Right kidney (tissue), 1 donor: ENCODE results near the gene PADI2.
A peak's percentile ranks its signal among the peaks of the same experiment; 100 is the strongest.
"Not testable (repeated sequence)": the region's sequence is repeated elsewhere in the genome, so short reads cannot be mapped to it uniquely, and the experiment has no call there.

Source experiments
- DNase-seq: peaks from one replicate; pipeline ENCODE4 v3.0.0-alpha.2; 2016

PADI2 gene

DNA sequence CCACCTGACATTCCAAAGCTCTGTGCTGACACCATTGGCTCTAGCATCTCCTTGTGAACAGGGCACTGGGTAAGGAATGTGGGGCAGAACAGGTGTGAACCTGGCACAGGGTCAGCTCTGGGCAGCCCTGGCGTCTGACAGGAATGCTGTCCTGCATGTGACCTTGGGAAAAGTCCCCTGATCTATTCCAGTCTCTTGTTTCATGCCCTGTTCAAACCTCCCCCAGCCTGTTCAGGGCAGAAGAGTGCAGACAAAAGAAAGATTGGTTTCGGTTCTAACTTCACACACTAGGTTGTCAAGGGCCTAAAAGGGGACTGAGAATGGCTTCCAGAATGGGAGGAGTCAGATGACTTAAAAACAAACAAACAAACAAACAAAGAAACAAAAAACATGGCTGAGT, 37.8 kb downstream of the PADI2 start:
- no peak for DNase-seq

DNA sequence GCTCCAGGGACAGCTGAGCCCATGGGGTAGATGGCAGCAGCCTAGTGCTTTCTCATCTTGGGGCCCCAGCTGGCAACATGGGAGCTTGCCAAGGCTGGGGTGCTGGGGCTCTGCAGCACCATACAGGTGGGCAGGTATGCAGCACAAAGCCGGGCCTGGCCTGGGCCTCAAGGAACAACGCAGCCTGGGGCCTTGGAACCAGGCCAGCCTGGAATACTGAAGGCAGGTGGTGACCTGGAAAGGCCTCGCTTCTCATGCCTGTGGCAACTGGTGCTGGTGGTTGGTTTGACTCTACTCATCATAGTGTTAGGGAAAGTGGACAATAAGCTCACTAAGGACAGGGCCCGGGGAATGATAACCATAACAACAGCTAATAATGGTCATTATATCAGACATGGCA, 38.4 kb downstream of the PADI2 start:
- no peak for DNase-seq

DNA sequence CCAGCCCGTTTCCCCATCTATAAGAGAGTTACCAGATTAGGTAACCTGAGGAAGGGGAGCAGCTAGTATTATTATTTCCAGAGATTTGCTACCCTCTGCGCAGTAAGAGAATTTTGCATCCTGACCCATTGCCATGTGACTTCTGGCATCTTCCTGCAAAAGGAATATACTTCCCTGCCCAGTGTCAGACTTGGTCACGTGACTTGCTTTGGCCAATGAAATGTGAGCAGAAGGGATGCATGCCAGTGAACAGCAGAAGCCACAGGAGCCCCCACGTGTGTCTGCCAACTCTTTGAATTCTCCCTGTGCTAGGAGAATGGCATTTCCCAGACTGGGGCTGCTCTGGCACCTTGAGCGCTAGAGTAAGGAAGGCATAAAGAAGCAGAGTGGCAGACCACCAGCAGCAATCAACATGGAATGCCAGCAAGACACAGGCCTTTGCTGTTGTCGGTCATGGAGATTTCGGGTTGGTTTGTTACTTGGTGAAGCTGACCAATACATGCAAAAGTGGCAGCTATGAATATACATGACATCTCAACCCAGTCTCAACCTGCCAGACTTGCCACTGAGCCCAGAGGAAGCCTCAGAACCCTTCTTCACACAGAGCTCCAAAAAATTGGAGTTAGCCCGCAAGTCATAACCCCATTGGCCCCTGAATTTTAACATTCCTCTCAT, 39.0 kb downstream of the PADI2 start:
- no peak for DNase-seq

DNA sequence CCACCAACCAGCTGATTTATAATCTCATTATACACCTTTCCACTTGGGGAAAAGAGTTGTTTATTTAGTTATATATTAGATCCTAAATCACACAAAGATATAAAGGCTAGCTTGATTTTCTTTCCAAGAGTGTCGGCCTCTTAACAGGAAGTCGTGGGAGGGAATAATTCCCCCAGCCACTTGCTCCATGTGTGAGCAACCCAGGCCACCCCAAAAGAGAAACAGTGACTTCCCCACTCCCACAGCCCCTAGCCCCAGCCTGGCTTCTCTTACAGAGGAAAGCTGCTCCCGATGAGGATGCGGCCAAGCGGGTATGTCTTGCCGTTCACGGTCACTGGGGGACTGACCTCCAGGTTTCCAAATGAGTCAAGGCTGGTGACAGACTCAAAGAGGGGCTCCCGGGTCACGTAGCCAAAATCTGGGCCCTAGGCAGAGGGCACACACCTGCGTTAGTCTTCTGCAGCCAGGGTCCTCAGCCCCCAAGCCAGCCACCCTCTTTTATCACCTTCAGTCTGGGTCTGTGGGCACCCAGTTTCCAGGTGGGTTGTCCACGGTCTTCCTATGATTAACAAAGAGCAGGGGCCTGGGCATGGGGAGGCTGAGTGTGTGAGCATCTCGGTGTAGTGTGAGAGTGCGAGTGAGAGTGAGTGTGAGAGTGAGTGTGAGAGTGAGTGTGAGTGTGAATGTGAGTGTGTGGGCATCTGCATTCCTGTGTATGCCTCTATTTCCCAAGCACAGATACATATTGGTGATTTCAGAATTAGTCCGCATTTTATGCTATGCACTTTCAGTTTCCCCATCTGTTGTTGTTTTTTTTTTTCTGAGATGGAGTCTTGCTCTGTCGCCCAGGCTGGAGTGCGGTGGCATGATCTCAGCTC, 40.0 kb downstream of the PADI2 start:
- no peak for DNase-seq

DNA sequence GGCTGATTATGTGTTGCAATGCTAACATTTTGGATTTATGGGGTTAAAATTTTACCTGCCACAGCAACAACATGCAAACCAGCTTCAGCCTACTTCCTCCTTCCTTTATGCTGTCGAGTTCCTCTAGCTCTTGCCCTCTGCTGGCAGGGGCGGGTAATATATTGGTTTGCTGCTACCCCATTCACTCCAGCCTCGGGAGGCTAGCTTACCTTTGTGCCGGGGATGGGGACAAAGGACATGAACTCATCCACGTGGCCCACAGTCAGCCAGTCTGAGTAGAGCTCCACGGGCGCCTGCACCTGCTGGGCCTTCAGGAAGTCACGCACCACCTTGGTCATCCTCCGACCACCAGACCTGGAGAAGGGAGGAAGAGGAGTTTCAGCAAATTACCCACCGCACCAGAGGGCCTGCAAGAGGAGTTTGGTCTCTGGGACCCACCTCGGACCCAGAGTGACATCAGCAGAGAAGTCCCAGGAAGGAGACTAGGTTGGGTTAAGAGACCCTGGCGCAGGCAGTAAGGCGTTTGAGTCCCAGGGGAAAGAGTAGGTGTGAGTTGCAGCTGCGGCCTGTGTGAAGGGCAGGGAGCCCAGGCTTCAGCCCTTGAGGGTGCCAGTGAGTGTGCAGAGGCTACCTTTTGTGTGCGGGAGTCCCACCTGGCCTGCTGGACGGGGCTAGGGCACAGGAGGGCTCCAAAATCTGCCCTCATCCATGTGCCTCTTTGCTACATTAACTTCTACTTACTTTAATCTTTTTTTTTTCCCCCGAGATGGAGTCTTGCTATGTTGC, 43.6 kb downstream of the PADI2 start:
- DNase-seq, result no peak

DNA sequence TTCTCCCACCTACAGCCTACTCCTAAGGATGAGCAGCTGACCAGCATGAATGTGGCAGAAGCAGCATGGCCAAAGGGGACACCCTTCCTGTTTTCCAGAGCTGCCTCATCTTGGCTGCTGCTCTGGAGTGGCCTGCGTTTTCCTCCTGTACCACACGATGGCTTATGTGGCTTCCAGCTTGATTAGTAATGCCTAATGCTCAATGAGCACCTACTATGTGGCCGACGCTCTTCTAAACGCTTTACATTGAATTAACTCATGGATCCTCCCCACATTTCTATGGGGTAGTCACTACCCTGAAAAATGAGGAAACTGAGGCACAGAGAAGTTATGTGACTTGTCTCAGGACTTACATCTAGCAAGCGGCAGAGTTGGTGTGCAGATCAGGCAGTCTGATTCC, 47.5 kb downstream of the PADI2 start:
- DNase-seq, result no peak

DNA sequence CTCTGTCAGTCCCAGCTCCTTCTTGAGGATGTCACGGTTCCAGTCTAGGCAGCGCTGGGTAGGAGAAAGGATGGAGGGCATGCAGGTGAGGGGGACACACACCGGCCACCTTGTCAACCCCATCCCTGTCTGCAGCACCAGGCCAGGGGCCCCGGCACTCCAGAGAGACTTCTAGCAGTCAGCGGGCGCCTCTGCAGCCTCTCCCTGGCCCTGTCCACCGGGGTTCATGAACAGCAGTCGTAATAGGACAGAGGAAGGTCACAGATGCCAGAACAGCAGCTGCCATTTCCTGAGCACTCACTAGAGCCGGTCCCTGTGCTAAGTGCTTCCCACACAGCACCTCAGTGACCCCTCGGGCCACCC, 49.1 kb downstream of the PADI2 start:
- no peak for DNase-seq

DNA sequence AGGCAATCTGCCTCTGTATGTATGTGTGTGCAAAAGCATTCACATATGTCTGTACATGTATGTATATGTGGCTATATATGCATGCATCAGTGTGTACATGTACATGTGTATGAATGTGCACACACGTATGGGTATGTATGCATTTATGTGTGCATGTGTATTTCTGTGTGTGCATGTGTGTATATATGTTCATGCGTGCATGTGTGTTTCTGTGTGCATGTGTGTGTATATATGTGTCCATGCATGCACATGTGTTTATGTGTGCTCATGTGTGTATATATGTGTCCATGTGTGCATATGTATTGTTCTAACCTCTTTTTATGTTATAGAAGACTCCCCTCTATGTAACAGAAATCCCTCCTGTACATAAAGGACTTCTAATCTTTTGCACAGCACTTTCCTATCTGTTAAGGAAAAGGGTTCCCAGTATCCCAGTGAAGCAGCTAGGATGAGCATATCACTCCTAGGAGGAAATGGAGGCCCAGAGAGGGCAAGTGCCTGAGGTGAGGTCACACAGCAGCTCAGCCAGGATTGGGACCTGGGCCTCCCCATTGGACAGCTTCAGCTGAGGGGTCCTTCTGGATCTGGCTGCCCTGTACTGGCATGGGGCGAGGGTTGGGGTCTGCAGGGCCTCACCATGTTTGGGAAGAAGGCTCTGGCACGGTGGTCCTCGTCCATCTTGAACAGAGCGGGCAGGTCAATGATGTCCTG, 49.6 kb downstream of the PADI2 start:
- no peak for DNase-seq

DNA sequence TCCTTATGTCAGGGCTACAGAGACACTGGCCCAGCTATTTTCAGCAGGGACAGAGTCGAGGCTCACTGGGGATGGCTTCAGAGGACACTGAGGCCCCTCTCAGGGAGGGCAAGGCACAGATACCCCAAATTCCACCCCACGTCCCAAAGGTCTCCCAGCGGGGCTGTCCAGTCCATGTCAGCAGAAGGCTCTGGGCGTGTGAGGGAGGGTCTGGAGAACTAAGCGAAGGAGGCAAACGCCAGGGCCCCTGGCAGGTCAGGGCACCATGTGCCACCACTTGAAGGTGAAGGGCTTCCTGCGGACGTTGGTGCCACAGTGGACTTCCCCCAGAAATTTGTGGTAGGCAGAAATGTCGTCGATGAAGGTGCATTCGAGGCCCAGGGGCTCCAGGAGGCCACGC, 50.5 kb downstream of the PADI2 start:
- DNase-seq, result no peak

DNA sequence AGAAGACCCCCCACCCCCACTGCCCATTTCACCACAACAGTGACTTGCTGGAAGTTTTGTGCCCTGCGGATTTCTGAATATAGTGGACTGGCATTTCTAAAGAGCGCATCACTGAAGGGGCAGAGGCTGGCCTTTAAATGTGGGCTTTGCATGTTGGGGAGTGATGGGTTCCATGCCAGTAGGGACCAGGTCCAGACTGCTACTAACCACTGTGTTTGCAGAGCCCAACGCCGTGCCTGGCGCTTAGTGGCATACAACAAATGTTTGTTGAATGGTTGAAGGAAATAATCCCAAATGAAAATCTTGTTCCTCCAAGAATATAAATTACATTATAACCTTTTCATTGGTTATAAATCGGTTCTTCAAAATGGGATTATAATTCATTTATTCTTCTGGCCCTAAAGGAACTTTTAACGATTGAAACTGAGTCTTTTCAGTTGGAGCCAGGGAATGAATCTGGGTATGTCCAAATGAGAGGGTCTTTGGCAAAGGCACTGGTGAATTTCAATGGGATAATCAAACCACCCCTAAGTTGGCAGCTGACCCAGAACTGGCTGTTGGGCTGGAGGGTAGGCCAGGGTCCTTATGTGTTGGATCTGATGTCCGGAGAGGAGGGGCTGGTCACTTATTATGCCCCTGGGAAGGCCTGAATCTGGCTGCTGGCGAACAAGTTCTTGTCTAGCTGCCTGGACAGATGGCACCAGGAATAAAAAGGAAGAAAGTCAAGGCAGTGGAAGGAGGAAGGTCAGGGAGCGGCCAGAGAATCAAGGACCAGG, 51.6 kb downstream of the PADI2 start:
- DNase-seq, result no peak

DNA sequence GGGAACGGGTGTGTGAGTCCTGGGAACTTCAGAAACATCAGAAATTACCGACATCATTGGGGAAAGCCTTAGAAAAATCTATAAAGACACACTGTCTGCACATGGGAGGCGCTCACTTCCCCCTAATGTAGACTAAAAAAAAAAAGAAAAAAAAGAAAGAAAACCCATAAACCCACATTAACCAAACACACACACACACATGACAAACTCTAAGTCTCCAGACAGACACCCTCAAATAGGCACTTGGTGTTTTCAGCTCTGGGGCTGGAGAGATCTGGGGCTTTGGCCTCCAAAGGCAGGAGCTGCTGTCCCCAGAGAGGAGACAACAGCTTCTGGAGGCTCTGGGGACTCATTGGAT, 52.2 kb downstream of the PADI2 start:
- no peak for DNase-seq

DNA sequence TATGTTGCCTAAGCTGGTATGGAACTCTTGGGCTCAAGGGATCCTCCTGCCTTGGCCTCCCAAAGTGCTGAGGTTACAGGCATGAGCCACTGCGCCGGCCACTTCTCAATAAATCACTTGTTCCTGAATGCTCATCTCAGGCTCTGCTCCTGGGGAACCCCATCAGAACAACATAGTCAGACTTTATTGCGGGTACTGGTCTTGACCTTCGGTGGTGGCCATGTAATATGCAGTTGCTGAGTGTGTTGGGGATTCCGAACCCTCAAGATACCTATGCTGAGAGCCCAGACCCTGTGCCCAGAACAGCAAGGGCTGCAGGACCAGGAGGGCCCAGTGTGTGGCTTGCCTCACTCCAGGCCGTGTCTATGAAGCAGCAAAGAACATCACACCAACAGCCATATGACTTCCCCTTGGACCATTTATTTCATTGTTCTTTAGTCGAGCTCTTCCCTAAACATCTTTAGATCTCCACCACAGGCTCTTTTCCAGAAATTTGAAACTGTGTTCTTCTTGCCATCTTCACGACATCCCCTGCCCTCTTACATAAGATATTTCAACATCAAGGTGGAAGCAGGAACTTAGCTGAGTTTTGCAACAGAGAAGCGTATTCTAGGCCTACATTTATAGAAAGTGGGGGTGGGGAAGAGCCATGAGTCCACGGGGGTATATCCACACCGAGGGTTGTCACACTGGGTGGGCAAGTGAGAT, 52.7 kb downstream of the PADI2 start:
- no peak for DNase-seq

DNA sequence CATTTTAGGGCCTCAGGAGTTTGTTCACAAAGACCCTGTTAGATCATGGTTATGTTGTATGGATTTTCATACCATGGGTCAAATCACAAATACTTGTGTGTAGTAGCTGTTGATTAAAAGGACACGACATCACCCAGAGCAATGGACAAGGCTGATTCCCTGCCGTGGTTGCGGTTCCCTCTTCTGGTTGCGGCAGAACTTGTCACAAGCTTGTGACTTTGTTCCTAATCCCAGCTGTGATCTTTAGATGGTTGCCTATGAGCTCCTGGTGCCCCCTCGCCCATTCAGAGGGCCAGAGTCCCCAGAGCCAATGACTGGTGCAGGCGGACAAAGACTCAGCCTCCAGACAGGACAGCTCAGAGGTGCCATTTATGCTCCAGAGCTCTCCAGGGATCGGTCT, 53.6 kb downstream of the PADI2 start:
- DNase-seq, result no peak

DNA sequence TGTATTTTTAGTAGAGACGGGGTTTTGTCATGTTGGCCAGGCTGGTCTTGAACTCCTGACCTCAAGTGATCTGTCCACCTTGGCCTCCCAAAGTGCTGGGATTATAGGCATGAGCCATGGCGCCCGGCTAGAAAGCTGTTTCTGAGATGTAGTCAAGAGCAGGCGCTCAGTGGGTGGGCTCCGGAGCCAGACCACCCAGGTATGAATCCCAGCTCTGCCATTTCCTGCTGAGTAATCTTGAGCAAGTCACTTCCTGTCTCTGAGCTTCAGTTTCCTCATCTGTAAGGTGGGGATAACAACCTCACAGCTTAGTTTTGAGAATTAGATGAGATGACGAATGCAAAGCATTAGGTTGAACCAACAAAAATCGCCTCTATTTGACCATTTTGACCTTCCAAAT, 56.5 kb downstream of the PADI2 start:
- DNase-seq, result not testable (repeated sequence)

DNA sequence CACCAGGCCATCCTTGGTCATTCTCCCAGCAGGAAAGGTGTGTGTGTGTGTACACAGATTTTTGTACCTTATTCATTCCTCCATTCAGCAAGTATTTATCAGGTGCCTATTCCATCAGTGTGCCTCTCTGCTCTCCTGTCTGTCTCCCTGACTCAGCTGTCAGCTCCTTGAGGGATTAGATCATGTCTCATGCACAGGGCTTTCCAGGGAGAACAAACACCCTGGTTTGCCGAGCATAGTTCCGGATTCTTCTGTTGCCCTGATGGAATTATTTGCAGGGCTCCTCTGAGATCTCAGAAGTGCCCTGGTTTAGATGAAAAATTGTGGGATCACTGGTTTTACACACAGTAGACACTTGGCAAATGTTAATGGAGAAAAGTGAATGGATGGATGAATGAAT, 57.4 kb downstream of the PADI2 start:
- DNase-seq, result no peak

DNA sequence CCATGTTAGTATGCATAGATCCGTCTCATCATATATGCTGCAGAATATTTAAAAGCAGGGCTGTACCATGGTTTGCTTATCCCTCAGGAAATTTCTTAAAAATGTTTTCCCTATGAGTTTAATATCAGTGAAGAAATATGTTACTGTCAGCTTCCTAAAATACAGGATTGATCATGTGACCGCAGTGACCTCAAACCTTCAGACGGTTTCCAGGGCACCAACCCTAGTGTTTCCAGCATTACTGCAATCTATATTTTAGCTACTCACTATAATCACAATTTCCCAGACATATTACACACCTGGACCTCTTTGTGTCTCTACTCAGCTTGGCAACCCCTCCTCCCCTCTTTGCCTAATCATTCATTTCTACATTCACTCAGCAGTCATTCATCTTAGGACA, 57.8 kb downstream of the PADI2 start:
- DNase-seq, result no peak

DNA sequence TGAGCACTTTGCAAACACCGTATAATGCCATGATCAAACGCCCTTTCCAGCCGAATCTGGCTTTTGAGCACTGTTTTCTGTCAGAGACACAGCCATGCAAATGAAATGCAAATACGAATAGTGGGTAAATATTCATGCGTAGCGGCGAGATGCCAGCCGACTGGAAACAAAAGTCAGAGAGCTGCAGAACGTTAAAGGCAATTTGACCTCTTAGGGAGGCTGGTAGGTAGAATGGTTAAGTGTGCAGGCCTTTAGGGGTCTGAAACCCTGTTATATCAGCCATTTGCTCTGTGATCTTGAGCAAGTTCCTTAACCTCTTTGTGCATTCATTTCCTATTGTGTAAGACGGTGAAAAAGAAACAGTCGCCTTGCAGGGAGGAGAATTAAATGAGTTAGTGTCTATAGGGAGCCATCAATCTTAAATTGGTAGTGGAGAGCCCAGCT, 58.9 kb downstream of the PADI2 start:
- DNase-seq, result no peak

DNA sequence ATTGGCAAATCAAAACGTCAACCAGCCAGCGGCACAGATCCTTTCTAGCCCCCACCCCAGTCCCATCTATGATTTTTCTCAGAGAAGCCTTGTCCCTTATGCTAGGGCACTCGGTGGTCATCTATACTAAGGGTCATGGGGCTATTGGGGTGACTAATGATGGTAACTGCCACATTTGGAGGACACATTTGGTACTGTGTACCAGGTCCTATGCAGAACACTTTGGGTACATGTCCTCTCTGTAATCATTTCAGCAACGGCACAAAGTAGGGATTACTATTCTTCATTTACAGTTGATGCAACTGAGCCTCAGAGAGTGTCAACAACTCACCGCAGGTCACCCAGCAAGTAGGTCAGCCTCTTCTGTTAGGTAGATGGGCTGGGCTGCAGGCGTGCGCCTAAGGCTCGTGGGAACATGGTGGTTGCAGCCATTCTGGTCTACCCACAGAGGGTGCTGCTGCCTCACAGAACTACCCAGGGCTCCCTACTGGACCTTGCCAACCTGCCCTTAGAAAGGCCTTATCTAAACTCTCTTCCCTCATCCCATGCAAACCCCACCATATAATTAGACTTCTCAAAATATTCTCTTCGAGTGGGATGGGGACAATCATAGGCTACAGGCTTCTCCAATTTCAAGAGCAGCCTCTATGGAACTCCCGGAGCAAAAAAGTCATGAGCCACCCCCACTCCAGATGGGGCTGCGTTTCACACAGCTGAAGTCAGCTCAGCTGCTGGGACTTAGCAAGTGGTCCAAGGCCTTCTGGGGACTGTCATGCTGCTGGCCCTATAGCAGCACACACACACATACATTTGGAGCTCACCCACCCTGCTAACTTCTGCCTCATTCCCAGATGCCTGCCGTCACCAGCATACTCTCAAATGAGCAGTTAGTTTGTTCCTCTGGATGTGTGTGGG, 59.6 kb downstream of the PADI2 start:
- peak; percentile 54 for DNase-seq

DNA sequence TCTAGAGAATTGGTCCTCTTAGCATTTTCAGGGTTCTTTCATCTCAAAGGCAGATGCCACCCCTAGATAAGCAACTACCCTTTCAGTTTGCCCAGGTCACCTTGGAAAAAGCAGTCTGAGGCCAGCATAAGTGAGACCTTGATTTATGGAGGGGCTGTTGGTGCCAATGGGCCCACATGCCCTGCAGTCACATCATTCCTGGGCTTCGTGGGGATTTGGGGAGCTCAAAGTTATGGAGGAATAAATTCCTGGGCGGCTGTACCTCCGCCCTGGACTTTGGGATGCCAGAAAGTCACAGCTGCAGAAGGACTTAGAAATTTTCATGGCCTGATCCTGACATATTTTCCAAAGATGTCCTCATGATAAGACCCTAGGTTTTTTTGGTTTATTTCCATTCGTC, 62.7 kb downstream of the PADI2 start:
- no peak for DNase-seq

DNA sequence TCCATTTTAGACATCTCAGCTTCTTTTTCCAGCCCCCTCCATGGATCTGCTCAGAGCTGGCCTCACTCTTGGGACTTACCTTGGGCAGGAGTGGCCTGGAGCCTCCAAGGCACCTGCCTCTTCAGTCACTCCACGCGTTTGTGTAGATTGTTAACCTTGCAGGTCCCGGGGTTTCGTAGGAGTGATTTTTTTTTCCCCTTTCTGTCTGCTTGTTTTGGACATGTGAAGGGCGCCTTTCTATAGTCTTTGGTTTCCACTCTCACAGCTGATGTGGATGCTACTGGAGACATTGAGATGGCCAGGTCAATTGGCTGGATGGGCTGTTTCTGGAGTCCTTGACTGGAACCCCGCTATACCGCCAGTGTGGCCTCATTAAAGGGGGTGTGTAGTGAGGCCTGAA, 63.5 kb downstream of the PADI2 start:
- DNase-seq, result no peak
